Stimulated activated naive CD4-positive, alpha-beta T cell (primary cell): Measurements from ENCODE around the gene ATP6V1G2.
"Not testable (repeated sequence)": the region's sequence is repeated elsewhere in the genome, so short reads cannot be mapped to it uniquely, and the experiment has no call there.

ENCODE experiments used
- DNase-seq, 6 experiments: peaks; one replicate each; lab custom pipeline; 2025; lab: John Stamatoyannopoulos, UW

Gene ATP6V1G2

GRCh38 chr6:31529329-31530150 is 16.9 kb downstream of the ATP6V1G2 start:
- no peak for DNase-seq

GRCh38 chr6:31528821-31529328 is 17.5 kb downstream of the ATP6V1G2 start, which contains the start of gene MCCD1:
Gene MCCD1 (plus strand): TSS chr6:31528962. CDS start chr6:31529015, 53 bp downstream.
- DNase-seq, result no peak

- no peak for DNase-seq
These were observed 18.1 kb downstream of the ATP6V1G2 start for GRCh38 chr6:31528307-31528777.

GRCh38 chr6:31525932-31526591 is 20.3 kb downstream of the ATP6V1G2 start:
- DNase-seq, result no peak

- DNase-seq, result no peak
These were observed 20.9 kb downstream of the ATP6V1G2 start for GRCh38 chr6:31525553-31525931.

- no peak for DNase-seq
These were observed 24.6 kb downstream of the ATP6V1G2 start for GRCh38 chr6:31521835-31522234.

GRCh38 chr6:31513456-31514165 is 32.8 kb downstream of the ATP6V1G2 start:
- no peak for DNase-seq

- no peak for DNase-seq
These were observed 36.4 kb downstream of the ATP6V1G2 start for GRCh38 chr6:31510007-31510406.

GRCh38 chr6:31509036-31509435 is 37.4 kb downstream of the ATP6V1G2 start:
- not testable (repeated sequence) for DNase-seq

- DNase-seq, result no peak
These were observed 43.8 kb downstream of the ATP6V1G2 start for GRCh38 chr6:31502586-31502985.

- not testable (repeated sequence) for DNase-seq
These were observed 46.8 kb downstream of the ATP6V1G2 start for GRCh38 chr6:31499648-31500047.

GRCh38 chr6:31498748-31499147 is 47.7 kb downstream of the ATP6V1G2 start:
- DNase-seq, result no peak

- DNase-seq, result peak; percentile 72 to 89 (median 78)
These were observed 48.6 kb downstream of the ATP6V1G2 start, which contains the start of gene MICB for GRCh38 chr6:31497531-31498476. Gene MICB (plus strand): TSS chr6:31498145. CDS start chr6:31498194, 49 bp downstream.

- not testable (repeated sequence) for DNase-seq
These were observed 49.6 kb downstream of the ATP6V1G2 start for GRCh38 chr6:31496826-31497225.

GRCh38 chr6:31495580-31495979 is 50.8 kb downstream of the ATP6V1G2 start:
- no peak for DNase-seq
